Neural progenitor cell (in vitro differentiated cells): ENCODE data around the gene FBXW5.

Experiments used
- CTCF ChIP-seq: fragments of 200-600 bp; sonication (generic); IDR thresholded peaks from 2 replicates; pipeline ENCODE4 v1.5.1; 2017; ENCODE audit warnings: antibody characterized with exemption, mild to moderate bottlenecking
- EZH2 ChIP-seq: fragments of 200-600 bp; sonication (generic); IDR thresholded peaks from 2 replicates; pipeline ENCODE4 v1.6.1; 2017; ENCODE audit warnings: antibody characterized with exemption, mild to moderate bottlenecking, moderate library complexity
- EZH2phosphoT487 ChIP-seq: fragments of 200-600 bp; sonication (generic); IDR thresholded peaks from 2 replicates; pipeline ENCODE4 v1.6.1; 2017; ENCODE audit warnings: antibody characterized with exemption

- no peak for TF ChIP-seq CTCF
- TF ChIP-seq EZH2phosphoT487 = no peak
- no peak for TF ChIP-seq EZH2
Observed at GRCh38 chr9:136952321-136952850, 7.8 kb upstream of the FBXW5 start.
